GM10266 (cell line): ENCODE results near the gene PRSS2.
"Not testable (repeated sequence)": the region's sequence is repeated elsewhere in the genome, so short reads cannot be mapped to it uniquely, and the experiment has no call there.

ENCODE experiments used
- DNase-seq: peaks from one replicate; pipeline ENCODE4 v3.0.0; 2012; ENCODE audit errors: extremely low spot score
- CTCF ChIP-seq: IDR thresholded peaks from 2 replicates; pipeline ENCODE4 v1.5.1; 2012; ENCODE audit warnings: mild to moderate bottlenecking, low read depth; ENCODE audit not compliant: control insufficient read depth, insufficient read depth; ENCODE audit errors: missing control alignments

PRSS2 gene

GRCh38 chr7:142767451-142767850 lies 3.3 kb upstream of the PRSS2 start:
- DNase-seq: no peak
- TF ChIP-seq CTCF: no peak

GRCh38 chr7:142767861-142768260 lies 2.9 kb upstream of the PRSS2 start:
- DNase-seq: no peak
- no peak for TF ChIP-seq CTCF

- DNase-seq: not testable (repeated sequence)
Observed at GRCh38 chr7:142768885-142769284, 1.9 kb upstream of the PRSS2 start.

GRCh38 chr7:142771353-142771723 lies 568 bp downstream of the PRSS2 start:
- no peak for DNase-seq

GRCh38 chr7:142772051-142772450 lies 1.3 kb downstream of the PRSS2 start:
- no peak for DNase-seq

More at GRCh38 chr7:142771353-142771723, 568 bp downstream of the PRSS2 start:
- no peak for TF ChIP-seq CTCF

GRCh38 chr7:142772673-142773072 lies 1.9 kb downstream of the PRSS2 start:
- TF ChIP-seq CTCF: no peak
- DNase-seq: no peak

More at GRCh38 chr7:142772051-142772450, 1.3 kb downstream of the PRSS2 start:
- no peak for TF ChIP-seq CTCF

GRCh38 chr7:142773230-142773629 lies 2.5 kb downstream of the PRSS2 start:
- no peak for DNase-seq
- no peak for TF ChIP-seq CTCF
